Brain microvascular endothelial cell (primary cell): Measurements from ENCODE around the gene REM1.

ENCODE experiments used
- DNase-seq: peaks from one replicate; pipeline ENCODE4 v3.0.0-alpha.2; 2020
- H3K27ac ChIP-seq: fragments of 250-450 bp; sonication (Bioruptor Pico); 2 replicates; pipeline ENCODE4 v1.5.1; 2020; ENCODE audit warnings: mild to moderate bottlenecking, moderate library complexity
- H3K27me3 ChIP-seq: fragments of 250-450 bp; sonication (Bioruptor Pico); replicated peaks from 2 replicates; pipeline ENCODE4 v1.5.1; 2020; ENCODE audit warnings: mild to moderate bottlenecking
- H3K36me3 ChIP-seq: fragments of 250-450 bp; sonication (Bioruptor Pico); replicated peaks from 2 replicates; pipeline ENCODE4 v1.5.1; 2020; ENCODE audit warnings: mild to moderate bottlenecking
- H3K4me3 ChIP-seq: 2 replicates; pipeline ENCODE4 v1.5.1; 2011; ENCODE audit warnings: low read depth, mild to moderate bottlenecking, control low read depth, low read length, moderate library complexity
- CTCF ChIP-seq: IDR thresholded peaks from 2 replicates; pipeline ENCODE4 v1.5.1; 2011; ENCODE audit warnings: low read depth, mild to moderate bottlenecking, moderate library complexity, low read length, control low read depth, inconsistent platforms; ENCODE audit errors: missing control alignments
- in situ Hi-C: cut with HindIII; loops from 2 replicates; pipeline ENCODE4 v1.10.0; 2017; ENCODE audit warnings: low sequenced_read_pairs, low pct_ligation_motif_present

REM1 gene

GRCh38 chr20:31522731-31523130 lies 47.6 kb downstream of the REM1 start:
- Histone ChIP-seq H3K36me3 (peaks cover 24% of the 10 kb centered on the region), H3K4me3 (no peak overlapping the region), H3K27ac (no peak overlapping the region), H3K27me3 (no peaks in the 10 kb centered on the region)
- in situ Hi-C loops: no loop called here
- TF ChIP-seq CTCF: no peak
- DNase-seq: no peak

- in situ Hi-C loops: no loop called here
- Histone ChIP-seq H3K4me3 (no peak overlapping the region), H3K27me3 (no peaks in the 10 kb centered on the region), H3K27ac (no peak overlapping the region), H3K36me3 (peaks cover 33% of the 10 kb centered on the region)
- no peak for DNase-seq
- TF ChIP-seq CTCF: no peak
These were observed 48.5 kb downstream of the REM1 start for GRCh38 chr20:31523361-31524283.

- Histone ChIP-seq H3K36me3 (peaks cover 49% of the 10 kb centered on the region), H3K27me3 (no peaks in the 10 kb centered on the region), H3K4me3 (no peak overlapping the region), H3K27ac (no peak overlapping the region)
- no peak for TF ChIP-seq CTCF
- DNase-seq: no peak
- in situ Hi-C loops: no loop called here
These were observed 52.2 kb downstream of the REM1 start for GRCh38 chr20:31527266-31527665.
